NCI-H1436 treated with DMSO at 0.1 percent for 48 hours (cell line): ENCODE results near the gene KRT26.

Source experiments
- DNase-seq: peaks from one replicate; lab custom pipeline; 2025; lab: John Stamatoyannopoulos, UW

The KRT26 gene

DNA sequence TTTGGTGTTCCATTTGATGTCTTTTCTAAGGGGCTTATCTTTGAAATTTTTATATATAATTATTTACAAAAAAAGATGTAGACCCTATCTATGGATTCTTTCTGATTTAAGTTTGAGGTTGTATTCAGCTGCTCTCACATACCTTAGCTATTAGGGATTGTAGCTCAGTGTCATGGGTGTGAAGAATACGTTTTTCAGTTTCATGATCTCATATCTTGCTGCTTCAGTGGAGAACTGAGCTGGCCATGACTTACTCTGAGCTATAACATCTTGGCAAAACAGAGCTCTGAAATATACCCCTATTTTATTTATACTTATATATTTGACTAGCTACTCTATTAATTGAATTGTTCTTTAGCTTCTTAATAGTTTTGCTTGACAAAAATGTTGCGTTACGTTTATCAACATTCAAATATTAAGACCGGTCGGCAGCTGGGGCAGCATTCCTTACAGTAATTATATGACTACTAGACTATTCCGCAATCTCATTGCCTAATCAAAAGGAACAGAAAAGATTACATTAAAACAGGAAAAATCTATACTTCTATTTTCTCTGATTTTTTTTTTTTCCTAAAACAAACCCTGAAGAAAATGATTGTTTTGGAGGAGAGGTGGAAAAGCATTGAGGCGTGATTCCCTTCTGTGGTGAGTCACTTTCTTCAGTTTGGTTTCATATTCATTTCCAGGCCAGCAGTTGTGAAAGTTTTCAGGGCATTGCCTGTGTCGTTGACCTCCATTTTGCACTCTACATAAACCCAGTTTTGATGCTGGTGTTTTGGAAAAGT is 44.4 kb downstream of the KRT26 start:
- DNase-seq = no peak

DNA sequence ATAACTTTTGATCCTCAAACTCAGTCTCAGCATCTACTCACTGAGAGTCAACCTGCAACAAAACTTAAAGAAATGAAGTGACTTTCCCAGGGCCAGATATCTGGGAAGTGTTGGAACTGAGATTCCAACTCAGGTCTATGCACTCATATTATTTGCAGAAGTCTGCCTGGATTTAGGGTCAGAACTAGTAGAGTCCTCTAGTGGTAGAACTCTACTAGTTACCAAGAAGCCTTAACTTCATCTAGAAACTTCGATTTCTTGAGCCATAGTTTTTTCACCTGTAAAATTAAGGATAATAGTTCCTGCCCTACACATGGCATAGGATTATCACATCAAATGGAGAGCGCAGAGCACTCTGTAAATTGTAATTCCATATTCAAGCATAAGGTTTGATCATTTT is 45.1 kb downstream of the KRT26 start:
- no peak for DNase-seq

DNA sequence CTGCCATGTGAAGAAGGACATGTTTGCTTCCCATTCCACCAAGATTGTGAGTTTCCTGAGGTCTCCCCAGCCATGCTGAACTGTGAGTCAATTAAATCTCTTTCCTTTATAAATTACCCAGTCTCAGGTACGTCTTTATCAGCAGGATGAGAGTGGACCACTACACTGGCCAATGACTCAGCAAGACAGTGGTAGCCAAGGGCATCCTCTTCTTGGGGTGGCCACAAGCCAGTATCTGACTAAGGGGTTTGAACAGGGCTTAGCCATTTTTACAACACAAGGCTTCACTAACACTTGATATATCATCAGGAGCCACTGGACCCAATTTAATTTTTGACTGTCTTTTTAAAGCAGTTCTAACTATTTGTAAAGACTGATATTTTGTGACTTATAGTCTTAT is 47.3 kb downstream of the KRT26 start:
- no peak for DNase-seq

DNA sequence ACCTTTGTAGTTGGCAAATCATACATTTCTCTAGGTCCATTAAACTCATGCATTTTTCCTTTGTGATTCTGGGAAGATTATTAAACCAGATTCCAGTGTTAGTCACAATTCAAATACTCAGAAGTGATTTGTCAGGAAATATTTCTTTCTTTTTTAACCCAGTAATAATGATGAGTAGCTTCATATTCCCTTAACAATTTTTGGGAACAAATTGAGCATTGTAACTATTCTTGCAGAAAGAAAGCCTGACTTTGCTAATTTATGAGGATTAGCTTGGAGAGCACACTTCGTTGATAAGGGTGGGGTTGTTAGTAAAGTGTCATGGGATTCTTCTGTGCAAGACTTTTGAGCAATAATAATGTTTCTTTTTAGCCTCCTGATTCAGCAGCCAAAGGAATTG is 49.8 kb downstream of the KRT26 start:
- no peak for DNase-seq

DNA sequence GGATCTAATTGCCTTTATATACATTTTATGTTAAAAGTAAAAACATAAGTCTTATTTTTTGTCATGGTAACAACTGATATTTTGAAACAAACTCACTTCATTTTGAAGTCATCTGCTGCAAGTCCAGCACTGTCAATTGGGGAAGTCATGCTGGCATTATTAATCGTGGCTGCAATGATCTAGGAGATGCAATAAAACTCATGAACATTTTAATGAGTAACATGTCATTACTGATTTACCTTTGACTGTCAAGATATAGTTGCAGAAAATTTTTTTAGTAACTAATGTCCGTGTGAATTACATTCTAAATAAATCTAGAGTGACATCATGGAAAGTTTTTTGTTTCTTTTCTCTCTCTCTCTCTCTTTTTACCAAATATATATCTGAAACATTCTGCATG is 51.1 kb downstream of the KRT26 start:
- DNase-seq = no peak

DNA sequence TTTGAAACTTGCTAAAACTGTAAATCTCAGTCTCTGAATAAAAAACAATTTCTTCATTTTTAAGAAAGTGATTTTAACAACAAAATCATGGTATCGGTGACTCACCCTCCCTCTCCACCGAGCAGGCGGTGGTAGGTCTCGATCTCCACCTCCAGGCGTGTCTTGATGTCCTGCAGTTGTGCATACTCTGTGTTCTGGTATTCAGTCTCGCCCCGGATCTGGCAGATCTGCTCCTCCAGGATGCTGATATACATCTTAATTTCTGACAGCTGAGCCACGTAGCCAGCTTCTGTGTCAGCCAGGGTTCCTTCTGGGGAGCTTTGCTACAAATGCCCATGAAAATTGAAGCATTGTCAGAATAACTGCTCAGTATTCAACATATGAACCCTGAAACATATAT is 53.1 kb downstream of the KRT26 start:
- DNase-seq = no peak

DNA sequence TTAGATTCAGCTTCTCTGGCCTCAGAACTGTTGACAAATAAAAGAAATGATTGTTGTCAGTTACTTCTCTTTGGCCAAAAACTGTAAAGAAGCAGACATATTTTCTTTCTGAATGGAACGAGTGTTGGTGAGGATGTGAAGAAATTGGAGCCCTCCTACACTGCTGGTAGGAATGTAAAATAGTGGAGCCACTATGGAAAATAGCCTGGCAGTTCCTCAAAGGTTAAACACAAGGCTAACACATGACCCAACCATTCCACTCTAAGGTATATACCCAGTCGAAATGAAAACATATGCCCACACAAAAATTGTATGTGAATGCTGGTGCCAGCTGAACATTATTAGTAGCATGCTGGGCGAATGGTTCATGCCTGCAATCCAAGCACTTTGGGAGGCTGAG is 54.2 kb downstream of the KRT26 start:
- no peak for DNase-seq
